GM12891 (cell line): ENCODE data around the gene HNRNPDL.

Experiments used
- POLR2A ChIP-seq: IDR thresholded peaks from 2 replicates; pipeline ENCODE4 v1.6.1; 2011; ENCODE audit warnings: low read depth, low read length, control low read depth
- TAF1 ChIP-seq: IDR thresholded peaks from 2 replicates; pipeline ENCODE4 v1.6.1; 2011; ENCODE audit warnings: low read depth, low read length, control low read depth

DNA sequence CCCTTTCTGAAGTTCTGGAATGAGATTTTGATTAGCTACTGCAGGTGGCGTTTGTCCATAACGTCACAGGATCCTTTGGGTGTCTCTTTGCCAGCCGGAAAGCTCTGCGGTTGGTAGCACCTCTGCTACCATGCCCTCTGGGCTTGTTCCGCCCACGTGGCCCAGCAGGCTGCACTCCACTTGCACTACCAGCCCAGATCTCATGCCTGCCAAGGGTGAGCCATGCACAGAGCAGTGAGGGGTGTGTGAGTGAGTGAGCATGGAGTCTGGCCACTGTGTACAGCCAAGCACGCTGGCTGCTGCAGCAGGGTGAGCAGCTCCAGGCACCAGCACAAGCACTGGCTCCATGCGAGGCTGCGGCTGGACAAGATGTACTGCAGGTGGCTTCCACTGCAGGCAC, 49.9 kb downstream of the HNRNPDL start:
- TF ChIP-seq TAF1 (no peak), POLR2A (no peak)
